B cell (primary cell): ENCODE data around the gene TTF2. TPM values are rescaled to one million over a fixed set of nuclear protein-coding genes. Genes with fewer than 3 reads are reported as not detected.

ENCODE experiments used
- ATAC-seq: fragments of 200-7000 bp; cut with Tn5 transposase; one replicate; pipeline ENCODE4 v1.10.0; 2021; ENCODE audit warnings: low read depth, mild to moderate bottlenecking, moderate number of reproducible peaks, moderate library complexity
- CTCF ChIA-PET: fragments of 350-600 bp; sonication (Branson Sonifier 250); formaldehyde crosslinking; loops from one replicate; lab custom pipeline; 2021; ENCODE audit warnings: antibody characterized with exemption, inconsistent platforms; lab: Charles Lee
- POLR2A ChIA-PET: fragments of 350-600 bp; sonication (Branson Sonifier 250); formaldehyde crosslinking; loops from one replicate; lab custom pipeline; 2021; ENCODE audit warnings: antibody characterized with exemption; lab: Charles Lee
- DNase-seq: peaks from one replicate; pipeline ENCODE4 v3.0.0; 2013
- H2AFZ ChIP-seq: 2 replicates; pipeline ENCODE4 v1.6.1; 2012; ENCODE audit warnings: mild to moderate bottlenecking, low read depth, low read length; ENCODE audit not compliant: insufficient read depth, poor library complexity, severe bottlenecking
- H3K27ac ChIP-seq, 2 donors: 1 replicate in 1 of 2; 2 replicates in 1 of 2; pipeline ENCODE4 v1.5.1; 2012 to 2013; ENCODE audit warnings: low read length in 2 of 2, mild to moderate bottlenecking in 2 of 2, moderate library complexity in 1 of 2
- H3K27me3 ChIP-seq, 4 experiments: fragments of 200-600 bp in 1 of 4; sonication (generic) in 1 of 4; replicated peaks in 1 of 4; 1 replicate in 2 of 4; 2 replicates in 2 of 4; pipeline versions ENCODE4 v1.6.1 to v1.7.0; 2013 to 2016; ENCODE audit warnings: low read length in 3 of 4, mild to moderate bottlenecking in 2 of 4, mixed read lengths in 1 of 4, moderate library complexity in 1 of 4; ENCODE audit not compliant: insufficient read depth in 4 of 4, control insufficient read depth in 3 of 4; ENCODE audit errors: control extremely low read depth in 1 of 4
- H3K36me3 ChIP-seq, 2 experiments: replicated peaks in 1 of 2; 1 replicate in 1 of 2; 2 replicates in 1 of 2; pipeline versions ENCODE4 v1.6.1 to v1.7.1; 2013; ENCODE audit warnings: low read length in 1 of 2; ENCODE audit not compliant: insufficient read depth in 2 of 2, control insufficient read depth in 1 of 2; ENCODE audit errors: control extremely low read depth in 1 of 2, extremely low read depth in 1 of 2
- H3K4me1 ChIP-seq, 2 donors: fragments of 200-600 bp in 1 of 2; sonication (generic) in 1 of 2; 1 replicate in 1 of 2; 2 replicates in 1 of 2; pipeline versions ENCODE4 v1.5.1 to v1.6.1; 2013 to 2017; ENCODE audit warnings: low read length in 2 of 2; ENCODE audit not compliant: control insufficient read depth in 2 of 2, insufficient read depth in 2 of 2
- H3K4me2 ChIP-seq: replicated peaks from 2 replicates; pipeline ENCODE3; 2012; ENCODE audit warnings: mild to moderate bottlenecking, low read depth, low read length; ENCODE audit not compliant: poor library complexity, severe bottlenecking
- H3K4me3 ChIP-seq, 5 experiments: fragments of 200-600 bp in 1 of 5; sonication (generic) in 1 of 5; 1 replicate in 3 of 5; 2 replicates in 2 of 5; pipeline versions ENCODE4 v1.5.1 to v1.7.0; 2011 to 2016; ENCODE audit warnings: low read length in 4 of 5, mild to moderate bottlenecking in 4 of 5, low read depth in 2 of 5, control low read depth in 1 of 5, moderate library complexity in 1 of 5; ENCODE audit not compliant: insufficient read depth in 1 of 5; ENCODE audit errors: control extremely low read depth in 1 of 5, extremely low read depth in 1 of 5
- H3K79me2 ChIP-seq: fragments of 200-600 bp; sonication (generic); one replicate; pipeline ENCODE4 v1.6.0; 2016; ENCODE audit warnings: low read length; ENCODE audit not compliant: control insufficient read depth, insufficient read depth
- H3K9ac ChIP-seq: fragments of 200-600 bp; sonication (generic); 2 replicates; pipeline ENCODE4 v1.6.1; 2017; ENCODE audit warnings: mild to moderate bottlenecking, low read length, moderate library complexity
- H3K9me3 ChIP-seq, 3 donors: one replicate each; pipeline versions ENCODE4 v1.6.1 to v1.7.1; 2013; ENCODE audit warnings: low read length in 2 of 3; ENCODE audit not compliant: control insufficient read depth in 2 of 3, insufficient read depth in 1 of 3; ENCODE audit errors: control extremely low read depth in 1 of 3
- H4K20me1 ChIP-seq: 2 replicates; pipeline ENCODE4 v1.6.0; 2012; ENCODE audit warnings: mild to moderate bottlenecking, low read length; ENCODE audit not compliant: insufficient read depth, control insufficient read depth, poor library complexity, severe bottlenecking
- H3K27ac Mint-ChIP-seq: one replicate; pipeline ENCODE4 v1.8.0; 2021; ENCODE audit warnings: mixed read lengths
- H3K27me3 Mint-ChIP-seq: one replicate; pipeline ENCODE4 v1.8.0; 2021; ENCODE audit warnings: mixed read lengths
- H3K4me1 Mint-ChIP-seq: one replicate; pipeline ENCODE4 v1.8.0; 2021; ENCODE audit warnings: mixed read lengths
- H3K4me3 Mint-ChIP-seq: one replicate; pipeline ENCODE4 v1.8.0; 2021; ENCODE audit warnings: mixed read lengths
- H3K9me3 Mint-ChIP-seq: one replicate; pipeline ENCODE4 v1.8.0; 2022; ENCODE audit warnings: mixed read lengths; ENCODE audit not compliant: insufficient read depth
- CTCF ChIP-seq: fragments of 200-600 bp; IDR thresholded peaks from one replicate; pipeline ENCODE4 v1.8.0; 2022; ENCODE audit warnings: antibody characterized with exemption, mild to moderate bottlenecking
- EZH2 ChIP-seq: IDR thresholded peaks from 2 replicates; pipeline ENCODE4 v1.6.1; 2012; ENCODE audit warnings: borderline replicate concordance, low read depth, mild to moderate bottlenecking, moderate library complexity, low read length; ENCODE audit not compliant: insufficient read depth, poor library complexity, severe bottlenecking
- WGBS: methylation state at CpG from one replicate; pipeline ENCODE4 v1.1.5; 2013; ENCODE audit warnings: missing lambda C conversion rate; ENCODE audit not compliant: insufficient coverage; 5-methylcytosine and 5-hydroxymethylcytosine counted together
- intact Hi-C: fragments of 100-400 bp; cut with micrococcal nuclease; formaldehyde crosslinking; loops from one replicate; pipeline ENCODE4 v1.10.0; 2022
- polyA plus RNA-seq: library from polyadenylated mRNA; depleted of rRNA; stranded (reverse); fragments of >200 nt; gene quantifications from 2 replicates; pipeline ENCODE4 v1.2.3, GENCODE V29; 2012
- total RNA-seq, 2 donors: library from RNA; stranded (reverse); fragments of 120-200 nt in 1 of 2; gene quantifications; 1 replicate in 1 of 2; 2 replicates in 1 of 2; pipeline versions ENCODE4 v1.2.3 to v1.2.4, GENCODE V29; 2013 to 2022

Gene TTF2
- total and polyA plus RNA-seq, 2 donors (not counting 1 experiment from before 2014, with no cell fraction given) = 11.3 to 28.9 TPM

- ChIA-PET POLR2A (no interaction called here), CTCF (interaction anchor here (1.3 to 2.5 kb wide), 4 partner anchors 12 to 31 kb away, joined by 3 to 9 read pairs (median 4); no protein-coding TSS in a partner anchor)
- Histone ChIP-seq H3K27ac (no peak overlapping the region), H3K9ac (no peak overlapping the region), H3K4me1 (peaks cover 0 to 2% of the 10 kb centered on the region in 2 donors), H3K27me3 (no peaks in the 10 kb centered on the region), H4K20me1 (no peaks in the 10 kb centered on the region), H3K79me2 (no peaks in the 10 kb centered on the region), H2AFZ (no peak overlapping the region), H3K4me2 (no peak overlapping the region), H3K4me3 (no peak overlapping the region), H3K36me3 (peaks cover 2 to 42% of the 10 kb centered on the region in 2 experiments), H3K9me3 (no peaks in the 10 kb centered on the region)
- ATAC-seq (no peak), DNase-seq (no peak)
- no peaks in the 10 kb centered on the region for H3K27me3 Mint-ChIP-seq
- intact Hi-C loops = no loop called here
- no peaks in the 10 kb centered on the region for H3K9me3 Mint-ChIP-seq
- 98% methylated on average over 5 of the region's 5 CpGs for WGBS
- H3K27ac Mint-ChIP-seq = no peak overlapping the region
- no peak overlapping the region for H3K4me3 Mint-ChIP-seq
- peaks cover 3% of the 10 kb centered on the region for H3K4me1 Mint-ChIP-seq
- TF ChIP-seq EZH2 = no peak
- TF ChIP-seq CTCF = no peak
Measured at GRCh38 chr1:117092594-117092993, 32.5 kb downstream of the TTF2 start.

- no peaks in the 10 kb centered on the region for H3K27me3 ChIP-seq
- peaks cover 2 to 43% of the 10 kb centered on the region in 2 experiments for H3K36me3 ChIP-seq
- TF ChIP-seq CTCF (no peak), EZH2 (no peak)
- DNase-seq (no peak), ATAC-seq (no peak)
- ChIA-PET POLR2A (no interaction called here), CTCF (interaction anchor here (1.3 to 2.5 kb wide), 3 partner anchors 12 to 31 kb away, joined by 3 to 9 read pairs (median 4); no protein-coding TSS in a partner anchor)
- Mint-ChIP-seq H3K27me3 (no peaks in the 10 kb centered on the region), H3K9me3 (no peaks in the 10 kb centered on the region), H3K27ac (no peak overlapping the region), H3K4me1 (peaks cover 3% of the 10 kb centered on the region), H3K4me3 (no peak overlapping the region)
- no peaks in the 10 kb centered on the region for H3K79me2 ChIP-seq
- 83% methylated on average over 5 of the region's 7 CpGs for whole genome bisulfite sequencing
- H3K9me3 ChIP-seq = no peaks in the 10 kb centered on the region
- H2AFZ ChIP-seq = no peak overlapping the region
- H3K4me1 ChIP-seq = peaks cover 0 to 2% of the 10 kb centered on the region in 2 donors
- no peaks in the 10 kb centered on the region for H4K20me1 ChIP-seq
- no peak overlapping the region for H3K4me3 ChIP-seq
- intact Hi-C loops = no loop called here
- no peak overlapping the region for H3K9ac ChIP-seq
- no peak overlapping the region for H3K27ac ChIP-seq
- H3K4me2 ChIP-seq = no peak overlapping the region
Measured at GRCh38 chr1:117093091-117093534, 33.0 kb downstream of the TTF2 start.
